IPS DF 4.7 (cell line): ENCODE measurements around the gene ZMYND15.
"Not testable (repeated sequence)": the region's sequence is repeated elsewhere in the genome, so short reads cannot be mapped to it uniquely, and the experiment has no call there.

Source experiments
- DNase-seq: peaks from one replicate; pipeline ENCODE4 v3.0.0-alpha.2; 2013; ENCODE audit warnings: low spot score; ENCODE audit errors: extremely low read depth

The ZMYND15 gene

GRCh38 chr17:4739122-4740024 is at the start of gene ZMYND15, which contains the start of gene CXCL16:
TSS of gene ZMYND15 (plus strand) at chr17:4739833. CDS start at chr17:4740549, 716 bp downstream.
TSS of gene CXCL16 (minus strand) at chr17:4739928. CDS start at chr17:4739339, 589 bp downstream.
- DNase-seq: no peak

DNA sequence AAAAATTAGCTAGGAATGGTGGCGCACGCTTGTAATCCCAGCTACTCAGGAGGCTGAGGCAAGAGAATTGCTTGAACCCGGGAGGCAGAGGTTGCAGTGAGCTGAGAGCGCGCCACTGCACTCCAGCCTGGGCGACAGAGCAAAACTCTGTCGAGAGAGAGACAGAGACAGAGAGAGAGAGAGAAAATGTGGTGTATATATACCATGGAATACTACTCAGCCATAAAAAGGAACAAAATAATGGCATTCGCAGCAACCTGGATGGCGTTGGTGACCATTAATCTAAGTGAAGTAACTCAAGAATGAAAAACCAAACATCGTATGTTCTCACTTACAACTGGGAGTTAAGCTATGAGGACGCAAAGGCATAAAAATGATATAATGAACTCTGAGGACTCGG is 49.8 kb upstream of the ZMYND15 start:
- DNase-seq: not testable (repeated sequence)

DNA sequence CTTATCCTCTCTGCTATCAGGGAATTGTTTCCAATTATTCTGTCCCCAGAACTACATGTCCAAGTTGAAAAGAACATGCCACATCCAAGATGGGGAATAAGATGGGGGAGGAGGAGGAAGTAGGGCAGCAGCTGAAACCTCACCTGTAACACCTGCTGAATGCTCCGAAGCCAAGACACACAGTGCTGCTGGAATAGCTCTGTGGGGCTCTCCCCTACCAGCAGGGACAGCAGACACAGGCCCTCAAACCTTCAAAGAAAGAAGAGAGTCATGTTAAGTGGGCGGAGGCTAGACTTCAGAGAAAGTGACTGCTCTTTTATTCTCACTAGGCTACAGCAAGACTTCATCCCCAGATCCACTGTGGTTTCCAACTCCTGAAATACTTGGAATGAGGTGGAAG is 48.9 kb upstream of the ZMYND15 start:
- DNase-seq: no peak

GRCh38 chr17:4691686-4692085 is 47.9 kb upstream of the ZMYND15 start:
- DNase-seq: no peak

GRCh38 chr17:4693416-4693815 is 46.2 kb upstream of the ZMYND15 start:
- DNase-seq: no peak

DNA sequence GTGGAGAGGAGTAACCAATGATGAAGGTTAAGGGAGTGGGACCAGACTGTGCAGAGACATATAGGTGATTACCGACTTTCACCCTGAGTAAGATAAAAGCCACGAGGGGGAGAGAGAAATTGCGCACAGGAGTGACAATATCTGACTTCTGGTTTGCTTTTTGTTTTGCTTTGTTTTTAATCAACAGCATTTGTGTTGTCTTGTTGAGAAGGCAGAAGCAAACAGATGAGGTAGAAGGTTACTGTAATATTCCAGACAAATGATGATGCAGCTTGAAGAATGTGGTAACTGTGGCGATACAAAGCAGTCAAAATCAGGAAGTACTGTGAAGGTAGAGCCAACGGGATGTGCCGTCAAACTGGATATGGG is 43.2 kb upstream of the ZMYND15 start:
- no peak for DNase-seq

- not testable (repeated sequence) for DNase-seq
Measured at GRCh38 chr17:4699401-4700056, 40.1 kb upstream of the ZMYND15 start.

DNA sequence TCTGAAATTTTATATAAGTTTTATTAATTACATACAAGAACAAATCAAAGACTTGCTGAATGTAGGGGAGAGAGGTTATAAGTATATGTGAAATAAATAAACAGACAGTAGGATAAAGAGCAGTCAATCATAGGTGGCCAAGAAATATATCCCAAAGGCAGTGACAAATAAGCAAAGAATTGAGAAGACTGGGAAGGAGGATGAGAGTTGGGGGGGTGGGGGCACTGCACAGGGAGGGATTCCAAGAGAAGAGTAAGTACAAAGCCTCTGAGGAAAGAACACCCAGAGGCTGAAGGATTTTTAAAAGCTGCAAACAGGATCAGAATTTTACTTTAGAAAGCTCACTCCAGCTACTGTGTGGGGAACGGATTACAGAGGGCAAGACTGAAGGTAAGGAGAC is 38.5 kb upstream of the ZMYND15 start:
- DNase-seq: no peak

- no peak for DNase-seq
Measured at GRCh38 chr17:4703330-4703691, 36.3 kb upstream of the ZMYND15 start.

GRCh38 chr17:4704574-4704907 is 35.1 kb upstream of the ZMYND15 start:
- DNase-seq: not testable (repeated sequence)

GRCh38 chr17:4704991-4705390 is 34.6 kb upstream of the ZMYND15 start:
- DNase-seq: no peak

DNA sequence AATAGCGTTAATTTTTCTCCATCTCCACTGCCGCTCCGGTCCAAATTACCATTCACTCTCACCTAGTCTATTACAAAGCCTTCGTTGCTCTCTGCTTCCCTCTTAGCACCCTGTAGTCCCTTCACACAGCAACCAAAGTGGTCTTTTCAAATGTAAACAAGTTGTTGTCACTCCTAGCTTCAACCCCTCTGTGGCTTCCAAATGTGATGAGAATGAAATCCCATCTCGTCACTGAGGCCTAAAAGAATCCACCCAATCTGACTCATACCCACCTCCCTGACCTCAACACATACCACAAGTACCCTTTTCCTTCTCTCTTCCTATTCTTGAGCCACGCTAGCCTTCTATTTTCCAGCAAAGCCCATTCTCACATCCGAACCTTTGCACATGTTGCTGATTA is 33.5 kb upstream of the ZMYND15 start:
- no peak for DNase-seq

GRCh38 chr17:4708436-4708835 is 31.2 kb upstream of the ZMYND15 start:
- no peak for DNase-seq

GRCh38 chr17:4709794-4710692 is 29.6 kb upstream of the ZMYND15 start, which contains the start of gene ARRB2:
TSS of gene ARRB2 (plus strand) at chr17:4710632. CDS start at chr17:4710722, 90 bp downstream.
- peak; percentile 84 for DNase-seq

DNA sequence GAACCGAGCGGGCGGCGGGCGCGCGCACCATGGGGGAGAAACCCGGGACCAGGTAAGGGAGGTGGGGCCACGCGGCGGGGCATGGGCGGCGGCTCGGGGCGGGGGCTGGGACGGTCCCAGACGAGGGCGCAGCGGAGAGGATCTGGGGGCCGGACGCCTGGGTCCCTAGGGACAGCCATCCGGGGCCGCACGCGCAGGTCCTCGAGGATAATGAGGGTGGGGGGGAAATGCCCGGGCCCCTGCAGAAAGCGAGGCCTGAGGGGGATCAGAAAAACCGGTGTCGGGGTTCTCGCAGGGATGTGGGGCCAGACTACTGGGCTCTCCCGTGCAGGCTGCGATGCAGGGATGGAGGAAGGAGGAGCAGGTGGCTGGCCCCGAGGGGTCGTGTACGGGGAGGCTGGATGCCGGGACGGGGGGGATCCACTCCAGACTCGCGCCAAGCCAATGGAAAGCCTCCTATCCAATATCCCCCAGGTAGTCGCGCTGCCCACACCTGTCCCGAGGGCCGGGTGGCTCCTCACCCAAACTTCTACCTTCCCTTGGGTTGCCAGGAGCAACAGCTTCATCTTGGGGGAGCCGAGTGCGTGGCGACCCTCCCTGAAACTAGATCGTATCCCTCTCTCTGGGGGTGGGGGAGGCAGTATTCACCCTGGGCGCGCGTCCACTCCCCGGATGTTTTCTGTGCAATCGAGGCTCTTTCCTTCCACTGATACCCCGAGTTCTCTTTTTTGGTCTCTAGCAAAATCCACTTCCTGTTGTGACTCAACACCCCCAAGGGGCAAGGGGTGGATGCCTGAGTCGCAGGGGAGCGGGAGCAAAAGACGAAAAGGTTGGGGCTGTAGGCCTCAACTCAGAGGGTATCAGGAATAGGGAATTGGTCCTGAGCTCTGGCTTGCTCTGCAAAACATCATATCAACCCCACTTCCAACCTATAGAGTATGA is 28.7 kb upstream of the ZMYND15 start:
- no peak for DNase-seq

DNA sequence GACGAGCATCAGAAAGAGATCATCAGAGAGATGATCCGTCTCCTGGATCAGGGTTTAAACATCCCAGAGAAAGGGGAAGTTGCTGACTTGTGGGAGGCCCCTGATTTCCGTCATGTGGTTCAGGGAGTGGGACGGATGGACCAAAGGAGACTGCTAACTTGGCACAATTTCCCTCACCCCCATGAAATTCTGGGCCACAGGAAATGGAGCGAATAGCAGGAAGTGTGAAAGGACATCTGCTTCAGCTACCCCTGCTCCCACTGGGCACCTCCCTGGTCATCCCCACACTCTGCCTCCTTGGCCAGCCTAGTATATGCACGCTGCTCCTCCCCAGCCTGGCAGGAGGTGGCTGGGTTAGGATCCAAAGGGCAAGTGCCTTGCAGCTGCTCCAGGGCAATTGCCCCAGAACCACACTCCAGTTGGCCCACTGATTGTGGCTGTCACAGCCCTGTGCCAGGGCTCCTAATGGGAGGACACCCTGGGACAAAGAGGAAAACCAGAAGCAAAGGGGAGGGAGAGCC is 27.9 kb upstream of the ZMYND15 start:
- no peak for DNase-seq

- no peak for DNase-seq
Measured at GRCh38 chr17:4712526-4712925, 27.1 kb upstream of the ZMYND15 start.

GRCh38 chr17:4714340-4715062 is 25.1 kb upstream of the ZMYND15 start:
- not testable (repeated sequence) for DNase-seq

DNA sequence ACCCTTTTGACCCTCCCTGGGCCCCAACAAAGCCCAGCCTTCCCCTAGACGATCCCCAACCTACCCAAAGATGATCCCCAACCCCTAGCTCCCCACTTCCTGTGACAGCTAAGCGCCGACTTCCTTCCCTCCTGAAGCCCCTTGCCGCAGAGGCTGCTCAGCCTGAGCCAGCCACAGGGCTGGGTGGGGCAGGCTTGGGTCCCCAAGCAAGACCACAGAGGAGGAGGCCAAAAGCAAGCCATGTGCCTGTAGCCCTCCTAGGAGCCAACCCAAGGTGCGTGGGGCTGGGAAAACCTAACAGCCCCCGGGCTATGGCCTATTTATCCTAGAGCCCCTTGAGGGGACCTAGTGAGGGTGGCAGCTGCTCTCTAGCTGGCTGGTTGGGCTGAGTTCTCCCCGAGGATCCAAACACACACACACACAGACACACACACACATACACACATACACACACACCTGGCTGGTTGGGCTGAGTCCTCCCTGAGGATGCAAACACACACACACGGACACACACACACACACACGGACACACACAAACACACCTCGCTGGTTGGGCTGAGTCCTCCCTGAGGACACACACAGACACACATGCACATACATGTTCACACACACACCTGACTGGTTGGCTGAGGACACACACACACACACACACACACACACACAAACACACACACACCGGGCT is 24.4 kb upstream of the ZMYND15 start:
- no peak for DNase-seq
